Muscle of leg (tissue), 11 donors: ENCODE data around the gene FKBP14. TPM values are rescaled to one million over a fixed set of nuclear protein-coding genes. Genes with fewer than 3 reads are reported as not detected.
"Not testable (repeated sequence)": the region's sequence is repeated elsewhere in the genome, so short reads cannot be mapped to it uniquely, and the experiment has no call there.

ENCODE experiments used
- DNase-seq: peaks from one replicate; pipeline ENCODE4 v3.0.0; 2013
- H3K27ac ChIP-seq: one replicate; pipeline ENCODE4 v1.5.1; 2013; ENCODE audit warnings: mild to moderate bottlenecking, low read length, control low read depth
- H3K27me3 ChIP-seq: one replicate; pipeline ENCODE4 v1.6.1; 2013; ENCODE audit warnings: low read length; ENCODE audit not compliant: control insufficient read depth, insufficient read depth
- H3K36me3 ChIP-seq: one replicate; pipeline ENCODE4 v1.6.1; 2013; ENCODE audit warnings: low read length; ENCODE audit not compliant: control insufficient read depth, insufficient read depth
- H3K4me1 ChIP-seq: one replicate; pipeline ENCODE4 v1.6.1; 2013; ENCODE audit warnings: low read length; ENCODE audit not compliant: control insufficient read depth, insufficient read depth
- H3K4me3 ChIP-seq: one replicate; pipeline ENCODE4 v1.5.1; 2013; ENCODE audit warnings: low read length, control low read depth
- H3K9me3 ChIP-seq: replicated peaks from 2 replicates; pipeline ENCODE4 v1.6.1; 2013; ENCODE audit warnings: low read depth, low read length; ENCODE audit not compliant: control insufficient read depth
- WGBS: methylation state at CpG from one replicate; pipeline ENCODE4 v1.1.5; 2013; ENCODE audit warnings: missing lambda C conversion rate; ENCODE audit not compliant: insufficient coverage; 5-methylcytosine and 5-hydroxymethylcytosine counted together
- polyA plus RNA-seq, 8 donors: library from polyadenylated mRNA; unstranded; fragments of 120-200 nt; gene quantifications; one replicate each; pipeline versions ENCODE4 v1.2.1 to v1.2.3, GENCODE V29; 2013; ENCODE audit warnings: inconsistent platforms in 1 of 8, low replicate concordance in 1 of 8; ENCODE audit not compliant: insufficient read length in 8 of 8, insufficient read depth in 1 of 8
- total RNA-seq: library from RNA; stranded (reverse); fragments of 120-200 nt; gene quantifications from one replicate; pipeline ENCODE4 v1.2.4, GENCODE V29; 2013

FKBP14 gene
- total and polyA plus RNA-seq, 9 donors: 14.5 to 36.7 (median 23.4) TPM

- H3K4me3 ChIP-seq: no peak overlapping the region
- H3K27ac ChIP-seq: no peak overlapping the region
- no peaks in the 10 kb centered on the region for H3K27me3 ChIP-seq
- 52% methylated on average over 4 of the region's 12 CpGs for WGBS
- peaks cover 2% of the 10 kb centered on the region for H3K4me1 ChIP-seq
- DNase-seq: no peak
- no peaks in the 10 kb centered on the region for H3K9me3 ChIP-seq
- peaks cover 4% of the 10 kb centered on the region for H3K36me3 ChIP-seq
Measured at GRCh38 chr7:29968683-29969395, 57.7 kb downstream of the FKBP14 start.

- Histone ChIP-seq H3K4me3 (no peak overlapping the region), H3K27me3 (no peaks in the 10 kb centered on the region), H3K4me1 (peaks cover 2% of the 10 kb centered on the region), H3K36me3 (peaks cover 4% of the 10 kb centered on the region), H3K27ac (no peak overlapping the region), H3K9me3 (no peaks in the 10 kb centered on the region)
- WGBS: 57% methylated on average over 2 of the region's 3 CpGs
- no peak for DNase-seq
Measured at GRCh38 chr7:29965030-29965429, 61.5 kb downstream of the FKBP14 start.

DNA sequence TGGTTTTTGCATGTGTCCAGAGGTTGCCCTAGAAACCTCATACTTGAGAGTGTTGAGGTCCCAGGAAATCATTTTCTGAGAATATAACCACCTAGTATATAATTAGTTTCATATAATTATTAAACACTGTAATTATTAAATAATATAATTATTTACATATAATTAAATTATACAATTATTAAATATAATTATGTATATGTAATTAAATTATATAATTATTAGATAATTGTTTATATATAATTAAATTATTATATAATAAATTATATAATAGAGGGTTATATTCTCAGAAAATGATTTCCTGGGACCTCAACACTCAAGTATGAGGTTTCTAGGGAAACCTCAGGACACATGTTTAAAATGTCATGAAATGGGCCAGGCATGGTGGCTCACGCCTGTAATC lies 64.5 kb downstream of the FKBP14 start:
- 100% methylated on average over 1 of the region's 1 CpG for WGBS
- no peak for DNase-seq
- no peak overlapping the region for H3K4me3 ChIP-seq
- H3K36me3 ChIP-seq: peaks cover 3% of the 10 kb centered on the region
- H3K4me1 ChIP-seq: no peaks in the 10 kb centered on the region
- H3K27ac ChIP-seq: no peak overlapping the region
- H3K9me3 ChIP-seq: no peaks in the 10 kb centered on the region
- H3K27me3 ChIP-seq: no peaks in the 10 kb centered on the region

- H3K27ac ChIP-seq, H3K4me1 ChIP-seq, H3K9me3 ChIP-seq, H3K27me3 ChIP-seq, DNase-seq, H3K36me3 ChIP-seq, H3K4me3 ChIP-seq: not testable (repeated sequence)
- WGBS: no CpG with 5 or more reads among the region's 19 CpGs
Measured at GRCh38 chr7:29961611-29962010, 64.9 kb downstream of the FKBP14 start.

Other genes starting within 250 kb of the FKBP14 start
- gene WIPF3, start 220.2 kb downstream of the FKBP14 start, total RNA-seq: 6.1 TPM
- gene WIPF3, start 220.2 kb downstream of the FKBP14 start, polyA plus RNA-seq: 10 to 100 TPM; 11.1 to 30.7 (median 18.7) TPM
- gene SCRN1, start 36.9 kb downstream of the FKBP14 start, total RNA-seq: 27.6 TPM
- gene SCRN1, start 36.9 kb downstream of the FKBP14 start, polyA plus RNA-seq: 10 to 100 TPM; 23.0 to 46.1 (median 32.8) TPM
- gene PLEKHA8, start 1.7 kb upstream of the FKBP14 start, total RNA-seq: 12.0 TPM
- gene PLEKHA8, start 1.7 kb upstream of the FKBP14 start, polyA plus RNA-seq: 10 to 100 TPM in 6 of 8 donors, 1 to 10 TPM in 2; 7.7 to 13.3 (median 10.7) TPM
- gene MTURN, start 108.3 kb upstream of the FKBP14 start, total RNA-seq: 65.8 TPM
- 100 to 1,000 TPM in 1 of 8 donors, 10 to 100 TPM in 7; 66.1 to 105 (median 81.1) TPM for gene MTURN, start 108.3 kb upstream of the FKBP14 start, polyA plus RNA-seq